ENCODE data around the gene PTCHD1.
A peak's percentile ranks its signal among the peaks of the same experiment; 100 is the strongest.

PTCHD1 gene

GRCh38 chrX:23398570-23398969 lies 63.9 kb downstream of the PTCHD1 start:
- no peak for DNase-seq (ENCODE audit: low spot score)

- DNase-seq (ENCODE audit: low spot score), result no peak
Observed at GRCh38 chrX:23403849-23404248, 69.2 kb downstream of the PTCHD1 start.

- no peak for DNase-seq (ENCODE audit: low spot score)
Observed at GRCh38 chrX:23422912-23423311, 88.3 kb downstream of the PTCHD1 start.

- DNase-seq (ENCODE audit: low spot score), result peak; percentile 0
Observed at GRCh38 chrX:23434356-23434884, 99.8 kb downstream of the PTCHD1 start.

- no peak for DNase-seq (ENCODE audit: low spot score)
Observed at GRCh38 chrX:23435108-23435507, 100.5 kb downstream of the PTCHD1 start.

GRCh38 chrX:23435575-23435974 lies 100.9 kb downstream of the PTCHD1 start:
- no peak for DNase-seq (ENCODE audit: low spot score)

- DNase-seq (ENCODE audit: low spot score), result no peak
Observed at GRCh38 chrX:23436875-23437274, 102.2 kb downstream of the PTCHD1 start.

GRCh38 chrX:23451266-23451665 lies 116.6 kb downstream of the PTCHD1 start:
- no peak for DNase-seq (ENCODE audit: low spot score)
